Adrenal gland (tissue), 12 donors: ENCODE results near the gene TNIK. TPM values are rescaled to one million over a fixed set of nuclear protein-coding genes. Genes with fewer than 3 reads are reported as not detected.

Experiments
- DNase-seq, 7 donors: peaks; one replicate each; pipeline ENCODE4 v3.0.0-alpha.2; 2019 to 2020
- H3K27ac ChIP-seq, 5 donors: fragments of 200-600 bp; sonication (generic) in 4 of 5; 1 replicate in 3 of 5; 2 replicates in 2 of 5; pipeline versions ENCODE4 v1.5.1 to v1.8.0; 2016 to 2020; ENCODE audit warnings: mild to moderate bottlenecking in 1 of 5
- H3K27me3 ChIP-seq: fragments of 200-600 bp; 2 replicates; pipeline ENCODE4 v1.8.0; 2021
- H3K36me3 ChIP-seq, 2 donors: fragments of 200-600 bp; replicated peaks in 1 of 2; 1 replicate in 1 of 2; 2 replicates in 1 of 2; pipeline versions ENCODE4 v1.5.1 to v1.8.0; 2018 to 2022
- H3K4me1 ChIP-seq, 2 donors: fragments of 200-600 bp; replicated peaks in 1 of 2; 1 replicate in 1 of 2; 2 replicates in 1 of 2; pipeline versions ENCODE4 v1.5.1 to v1.8.0; 2018 to 2021
- H3K4me3 ChIP-seq, 4 donors: fragments of 200-600 bp; sonication (generic) in 3 of 4; one replicate each; pipeline ENCODE4 v1.5.1; 2016 to 2018
- H3K9me3 ChIP-seq, 3 donors: fragments of 200-600 bp; sonication (generic) in 1 of 3; replicated peaks in 1 of 3; 1 replicate in 2 of 3; 2 replicates in 1 of 3; pipeline versions ENCODE4 v1.5.1 to v1.8.0; 2016 to 2021
- POLR2A ChIP-seq, 2 donors: fragments of 450-650 bp; IDR thresholded peaks; one replicate each; pipeline ENCODE4 v1.6.1; 2017; ENCODE audit warnings: antibody characterized with exemption in 2 of 2, mild to moderate bottlenecking in 2 of 2, moderate library complexity in 1 of 2
- WGBS, 4 donors: extraction: QIAGEN DNeasy Blood & Tissue Kit in 2 of 4; methylation state at CpG; one replicate each; pipeline versions ENCODE4 v1.1.5 to v1.1.7; 2013 to 2017; 5-methylcytosine and 5-hydroxymethylcytosine counted together
- intact Hi-C, 2 donors: fragments of 100-400 bp; cut with DNase I; formaldehyde crosslinking; loops; one replicate each; pipeline versions ENCODE4 v1.14.1 to v1.15.0; 2022 to 2023
- polyA plus RNA-seq, 3 donors: library from polyadenylated mRNA; stranded (reverse); fragments of 200-250 nt in 2 of 3; fragments of 350-450 nt in 1 of 3; fragmentation: Illumina TruSeq in 1 of 3; extraction: RNeasy Lipid Tissue Mini Kit (QIAGEN cat#74804) in 1 of 3; gene quantifications; one replicate each; pipeline ENCODE4 v1.2.3, GENCODE V29; 2013 to 2014
- total RNA-seq, 9 donors: library from RNA; depleted of rRNA in 4 of 9; stranded (reverse); fragments of >200 nt in 4 of 9; fragments of 120-200 nt in 1 of 9; fragmentation: NEBNext Ultra II Directional in 1 of 9; extraction: Animal tissue kit (Norgen Biotek cat#: 25700) in 1 of 9; gene quantifications; one replicate each; pipeline versions ENCODE4 v1.1.0 to v1.2.4, GENCODE V29; 2013 to 2023
- TF ChIP-seq, protein P1 (sequence below), 6 experiments: fragments of 450-650 bp in 4 of 6; fragments of 200-600 bp in 2 of 6; sonication (generic) in 1 of 6; IDR thresholded peaks; 1 replicate in 5 of 6; 2 replicates in 1 of 6; pipeline versions ENCODE4 v1.5.1 to v1.8.0; 2016 to 2021; ENCODE audit warnings: antibody characterized with exemption in 6 of 6, mild to moderate bottlenecking in 2 of 6, moderate library complexity in 1 of 6
- donor health status: healthy with polysubstance abuse.
- donor health status: Bipolar disorder and iron deficiency.
- donor health status: DM: yes; HTN: yes; CAD: no.
- donor health status: DM: no; HTN: no; CAD: no.
- donor health status: DM: no; HTN: no; CAD: no.
- donor health status: DM: yes; HTN: yes; CAD: no.

Gene TNIK
- total and polyA plus RNA-seq, 12 donors: 4.9 to 33.1 (median 10.7) TPM

GRCh38 chr3:171126478-171127209, 333.6 kb downstream of the TNIK start:
- TF ChIP-seq POLR2A (IDR thresholded peaks at IDR 0.05): no peak
- TF ChIP-seq, protein P1, sequence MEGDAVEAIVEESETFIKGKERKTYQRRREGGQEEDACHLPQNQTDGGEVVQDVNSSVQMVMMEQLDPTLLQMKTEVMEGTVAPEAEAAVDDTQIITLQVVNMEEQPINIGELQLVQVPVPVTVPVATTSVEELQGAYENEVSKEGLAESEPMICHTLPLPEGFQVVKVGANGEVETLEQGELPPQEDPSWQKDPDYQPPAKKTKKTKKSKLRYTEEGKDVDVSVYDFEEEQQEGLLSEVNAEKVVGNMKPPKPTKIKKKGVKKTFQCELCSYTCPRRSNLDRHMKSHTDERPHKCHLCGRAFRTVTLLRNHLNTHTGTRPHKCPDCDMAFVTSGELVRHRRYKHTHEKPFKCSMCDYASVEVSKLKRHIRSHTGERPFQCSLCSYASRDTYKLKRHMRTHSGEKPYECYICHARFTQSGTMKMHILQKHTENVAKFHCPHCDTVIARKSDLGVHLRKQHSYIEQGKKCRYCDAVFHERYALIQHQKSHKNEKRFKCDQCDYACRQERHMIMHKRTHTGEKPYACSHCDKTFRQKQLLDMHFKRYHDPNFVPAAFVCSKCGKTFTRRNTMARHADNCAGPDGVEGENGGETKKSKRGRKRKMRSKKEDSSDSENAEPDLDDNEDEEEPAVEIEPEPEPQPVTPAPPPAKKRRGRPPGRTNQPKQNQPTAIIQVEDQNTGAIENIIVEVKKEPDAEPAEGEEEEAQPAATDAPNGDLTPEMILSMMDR (IDR thresholded peaks at IDR 0.05): no peak
- Histone ChIP-seq H3K36me3 (no peaks in the 10 kb centered on the region), H3K4me1 (no peaks in the 10 kb centered on the region), H3K27me3 (no peaks in the 10 kb centered on the region), H3K9me3 (no peaks in the 10 kb centered on the region), H3K4me3 (no peak overlapping the region), H3K27ac (no peak overlapping the region)
- intact Hi-C loops: no loop called here
- no peak for DNase-seq
- 95 to 98% (median 96%) methylated on average over 7 of the region's 7 CpGs for WGBS, 4 donors

- DNase-seq: no peak
- Histone ChIP-seq H3K4me3 (no peak overlapping the region), H3K27me3 (no peaks in the 10 kb centered on the region), H3K9me3 (no peaks in the 10 kb centered on the region), H3K36me3 (no peaks in the 10 kb centered on the region), H3K4me1 (no peaks in the 10 kb centered on the region), H3K27ac (no peak overlapping the region)
- no peak for TF ChIP-seq POLR2A (IDR thresholded peaks at IDR 0.05)
- TF ChIP-seq, protein P1 (IDR thresholded peaks at IDR 0.05): no peak
- intact Hi-C loops: no loop called here
- WGBS, 4 donors: 52 to 65% (median 55%) methylated on average over 1 of the region's 1 CpG
Observed at GRCh38 chr3:171125010-171125409, 335.2 kb downstream of the TNIK start.

- no peaks in the 10 kb centered on the region for H3K27me3 ChIP-seq
- no peak overlapping the region for H3K27ac ChIP-seq
- H3K4me1 ChIP-seq: no peaks in the 10 kb centered on the region
- H3K4me3 ChIP-seq: no peak overlapping the region
- H3K9me3 ChIP-seq: no peaks in the 10 kb centered on the region
- no peaks in the 10 kb centered on the region for H3K36me3 ChIP-seq
- intact Hi-C loops: no loop called here
- TF ChIP-seq, protein P1 (IDR thresholded peaks at IDR 0.05): no peak
- no peak for TF ChIP-seq POLR2A (IDR thresholded peaks at IDR 0.05)
- no peak for DNase-seq
Observed at GRCh38 chr3:171123915-171124314, 336.3 kb downstream of the TNIK start.

GRCh38 chr3:171122861-171123260, 337.3 kb downstream of the TNIK start:
- TF ChIP-seq POLR2A (IDR thresholded peaks at IDR 0.05): no peak
- TF ChIP-seq, protein P1 (IDR thresholded peaks at IDR 0.05): no peak
- no peak for DNase-seq
- H3K36me3 ChIP-seq: no peaks in the 10 kb centered on the region
- no peak overlapping the region for H3K27ac ChIP-seq
- intact Hi-C loops: no loop called here
- H3K4me3 ChIP-seq: no peak overlapping the region
- H3K27me3 ChIP-seq: no peaks in the 10 kb centered on the region
- H3K4me1 ChIP-seq: no peaks in the 10 kb centered on the region
- 79 to 91% (median 85%) methylated on average over 2 of the region's 2 CpGs for WGBS, 4 donors
- no peaks in the 10 kb centered on the region for H3K9me3 ChIP-seq
